GM12874 (cell line): ENCODE measurements around the gene RGS14.

Experiments used
- TF ChIP-seq, protein P1 (sequence below): IDR thresholded peaks from 2 replicates; pipeline ENCODE4 v1.5.1; 2011; ENCODE audit warnings: low read depth, mild to moderate bottlenecking, control low read depth, low read length, moderate library complexity; ENCODE audit not compliant: insufficient read depth

RGS14 gene

DNA sequence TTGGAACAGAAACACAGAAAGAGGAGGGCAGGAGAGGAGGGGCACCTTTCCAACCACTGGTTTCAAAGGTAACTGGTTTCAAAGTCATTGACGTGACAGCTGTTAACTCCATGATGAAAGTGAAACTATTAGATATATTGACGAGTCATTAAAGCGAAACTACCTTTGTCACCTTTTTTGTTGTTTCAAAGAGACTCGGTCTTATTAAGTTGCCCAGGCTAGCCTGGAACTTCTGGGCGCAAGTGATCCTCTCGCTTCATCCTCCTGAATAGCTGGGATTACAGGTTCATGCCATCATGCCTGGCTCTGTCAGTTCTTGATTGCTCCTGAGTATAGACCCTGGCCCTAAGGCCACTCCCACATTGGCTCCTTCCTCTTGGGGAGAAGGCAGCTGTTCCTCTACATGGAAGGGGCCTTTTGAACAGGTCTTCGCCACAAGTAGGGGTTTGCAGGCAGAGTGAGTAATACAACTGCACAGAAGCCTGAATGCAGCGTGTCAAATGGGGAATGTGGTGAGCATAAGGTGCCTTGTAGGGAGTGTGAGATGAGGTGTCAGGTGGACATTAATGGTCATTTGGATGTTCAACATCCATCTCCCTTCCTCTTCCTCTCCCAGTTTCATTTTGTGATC is 55.0 kb downstream of the RGS14 start:
- TF ChIP-seq, protein P1, sequence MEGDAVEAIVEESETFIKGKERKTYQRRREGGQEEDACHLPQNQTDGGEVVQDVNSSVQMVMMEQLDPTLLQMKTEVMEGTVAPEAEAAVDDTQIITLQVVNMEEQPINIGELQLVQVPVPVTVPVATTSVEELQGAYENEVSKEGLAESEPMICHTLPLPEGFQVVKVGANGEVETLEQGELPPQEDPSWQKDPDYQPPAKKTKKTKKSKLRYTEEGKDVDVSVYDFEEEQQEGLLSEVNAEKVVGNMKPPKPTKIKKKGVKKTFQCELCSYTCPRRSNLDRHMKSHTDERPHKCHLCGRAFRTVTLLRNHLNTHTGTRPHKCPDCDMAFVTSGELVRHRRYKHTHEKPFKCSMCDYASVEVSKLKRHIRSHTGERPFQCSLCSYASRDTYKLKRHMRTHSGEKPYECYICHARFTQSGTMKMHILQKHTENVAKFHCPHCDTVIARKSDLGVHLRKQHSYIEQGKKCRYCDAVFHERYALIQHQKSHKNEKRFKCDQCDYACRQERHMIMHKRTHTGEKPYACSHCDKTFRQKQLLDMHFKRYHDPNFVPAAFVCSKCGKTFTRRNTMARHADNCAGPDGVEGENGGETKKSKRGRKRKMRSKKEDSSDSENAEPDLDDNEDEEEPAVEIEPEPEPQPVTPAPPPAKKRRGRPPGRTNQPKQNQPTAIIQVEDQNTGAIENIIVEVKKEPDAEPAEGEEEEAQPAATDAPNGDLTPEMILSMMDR = no peak

GRCh38 chr5:177414481-177414880 is 56.8 kb downstream of the RGS14 start:
- TF ChIP-seq, protein P1 = no peak

DNA sequence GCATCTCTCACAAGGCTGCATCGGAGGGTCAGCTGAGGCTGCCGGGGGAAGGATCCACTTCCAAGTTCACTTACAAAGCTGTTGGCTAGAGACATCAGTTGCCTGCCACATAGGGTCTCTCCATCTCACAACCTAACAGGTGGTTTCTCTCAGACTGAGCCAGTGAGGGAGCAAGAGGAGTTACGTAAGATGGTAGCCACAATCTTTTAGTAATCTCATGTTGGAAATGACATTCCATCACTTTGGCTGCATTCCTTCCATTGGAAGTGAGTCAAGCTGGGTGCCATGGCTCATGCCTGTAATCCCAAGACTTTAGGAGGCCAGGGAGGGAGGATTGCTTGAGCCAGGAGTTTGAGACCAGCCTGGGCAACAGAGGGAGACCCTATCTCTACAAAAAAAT is 61.3 kb downstream of the RGS14 start:
- TF ChIP-seq, protein P1 = no peak

DNA sequence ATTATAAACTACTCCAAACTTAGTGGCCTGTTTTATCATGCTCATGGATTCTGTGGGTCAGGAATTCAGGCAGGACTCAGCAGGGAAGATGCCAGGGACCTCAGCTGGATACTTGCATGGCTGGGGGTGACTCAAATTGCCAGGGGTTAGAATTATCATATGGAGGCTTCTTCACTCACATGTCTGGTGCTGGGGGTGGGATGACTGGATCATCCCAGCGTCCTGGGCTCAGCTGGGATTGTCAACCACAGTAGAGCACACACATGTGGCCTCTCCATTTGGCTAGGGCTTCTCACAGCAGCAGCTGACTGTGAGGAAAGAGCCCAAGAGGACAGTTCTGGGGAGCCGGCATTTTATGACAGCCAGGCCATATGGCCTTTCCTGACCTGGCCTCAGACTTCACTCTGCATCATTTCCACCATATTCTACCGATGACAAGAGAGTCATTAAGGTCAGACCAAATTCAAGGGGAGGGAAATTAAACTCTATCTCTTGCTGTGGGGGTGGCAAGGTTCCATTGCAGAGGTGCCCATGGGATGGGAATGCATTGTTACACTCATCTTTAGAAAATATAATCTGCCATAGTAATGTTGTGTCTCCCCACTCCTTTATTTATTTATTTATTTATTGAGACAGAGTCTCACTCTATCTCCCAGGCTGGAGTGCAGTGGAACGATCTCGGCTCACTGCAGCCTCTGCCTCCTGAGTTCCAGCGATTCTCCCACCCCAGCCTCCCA is 63.5 kb downstream of the RGS14 start:
- TF ChIP-seq, protein P1 = no peak
